GM12878 (cell line): Measurements from ENCODE around the gene LRRC45. TPM values are rescaled to one million over a fixed set of nuclear protein-coding genes. Genes with fewer than 3 reads are reported as not detected.

Source experiments
- ATF3 ChIP-seq: IDR thresholded peaks from 2 replicates; pipeline ENCODE4 v1.6.1; 2011; ENCODE audit warnings: low read depth, mild to moderate bottlenecking, low read length, moderate library complexity, borderline replicate concordance; ENCODE audit errors: extremely low read depth
- BCL3 ChIP-seq: IDR thresholded peaks from 2 replicates; pipeline ENCODE4 v1.6.1; 2011; ENCODE audit warnings: borderline replicate concordance, low read depth, mild to moderate bottlenecking, moderate library complexity, low read length; ENCODE audit not compliant: insufficient read depth, poor library complexity, severe bottlenecking
- CBFB ChIP-seq: IDR thresholded peaks from 2 replicates; pipeline ENCODE4 v1.6.1; 2016; ENCODE audit warnings: antibody characterized with exemption, low read depth
- CEBPB ChIP-seq, 2 experiments: fragments of 150-350 bp in 1 of 2; IDR thresholded peaks; 2 replicates each; pipeline ENCODE4 v1.6.1; 2012 to 2014; ENCODE audit warnings: low read depth in 2 of 2, low read length in 2 of 2, borderline replicate concordance in 1 of 2, inconsistent platforms in 1 of 2
- CEBPZ ChIP-seq: fragments of 150-350 bp; IDR thresholded peaks from 2 replicates; pipeline ENCODE4 v1.6.1; 2016; ENCODE audit warnings: low read depth, low read length
- CHD1 ChIP-seq: IDR thresholded peaks from 2 replicates; pipeline ENCODE4 v1.6.1; 2012; ENCODE audit warnings: low read depth, low read length, improper control_type of control experiment
- EP300 ChIP-seq, 2 experiments: fragments of 150-350 bp in 1 of 2; IDR thresholded peaks; 2 replicates each; pipeline ENCODE4 v1.6.1; 2011 to 2012; ENCODE audit warnings: low read depth in 2 of 2, low read length in 2 of 2, borderline replicate concordance in 1 of 2, improper control_type of control experiment in 1 of 2, inconsistent platforms in 1 of 2; ENCODE audit not compliant: control insufficient read depth in 1 of 2
- ESRRA ChIP-seq: IDR thresholded peaks from 2 replicates; pipeline ENCODE4 v1.6.1; 2012; ENCODE audit warnings: mild to moderate bottlenecking, low read length, improper control_type of control experiment
- EZH2 ChIP-seq: IDR thresholded peaks from 2 replicates; pipeline ENCODE4 v1.6.1; 2012; ENCODE audit warnings: low read depth, mild to moderate bottlenecking, control low read depth, inconsistent platforms, low read length, borderline replicate concordance; ENCODE audit not compliant: control insufficient read depth
- JUNB ChIP-seq: IDR thresholded peaks from 2 replicates; pipeline ENCODE4 v1.6.1; 2016; ENCODE audit warnings: antibody characterized with exemption, mild to moderate bottlenecking
- MAX ChIP-seq: IDR thresholded peaks from 2 replicates; pipeline ENCODE4 v1.6.1; 2012; ENCODE audit warnings: low read depth, low read length, improper control_type of control experiment
- MEF2A ChIP-seq: IDR thresholded peaks from 2 replicates; pipeline ENCODE4 v1.6.1; 2011; ENCODE audit warnings: low read depth, mild to moderate bottlenecking, low read length, moderate library complexity; ENCODE audit not compliant: insufficient read depth
- MLLT1 ChIP-seq: fragments of 450-650 bp; IDR thresholded peaks from 2 replicates; pipeline ENCODE4 v1.6.1; 2016; ENCODE audit warnings: mild to moderate bottlenecking
- MXI1 ChIP-seq: fragments of 150-350 bp; IDR thresholded peaks from 2 replicates; pipeline ENCODE4 v1.6.1; 2011; ENCODE audit warnings: low read depth, mild to moderate bottlenecking, inconsistent platforms, low read length, improper control_type of control experiment
- NBN ChIP-seq: fragments of 450-650 bp; IDR thresholded peaks from 2 replicates; pipeline ENCODE4 v1.6.1; 2016
- NFYB ChIP-seq: IDR thresholded peaks from 2 replicates; pipeline ENCODE4 v1.6.1; 2011; ENCODE audit warnings: low read depth, mild to moderate bottlenecking, low read length, improper control_type of control experiment, moderate library complexity; ENCODE audit not compliant: insufficient read depth
- NR2C1 ChIP-seq: fragments of 450-650 bp; IDR thresholded peaks from 2 replicates; pipeline ENCODE4 v1.6.1; 2017; ENCODE audit warnings: antibody characterized with exemption, mild to moderate bottlenecking, moderate library complexity
- NRF1 ChIP-seq: conservative IDR thresholded peaks from 2 replicates; pipeline ENCODE4 v1.6.1; 2011; ENCODE audit warnings: mild to moderate bottlenecking, low read depth, low read length, improper control_type of control experiment
- POLR2A ChIP-seq: IDR thresholded peaks from 2 replicates; pipeline ENCODE4 v1.6.1; 2011; ENCODE audit warnings: low read depth, mild to moderate bottlenecking, low read length
- RAD21 ChIP-seq: IDR thresholded peaks from 2 replicates; pipeline ENCODE4 v1.6.1; 2011; ENCODE audit warnings: mild to moderate bottlenecking, low read depth, low read length, moderate library complexity; ENCODE audit not compliant: insufficient read depth
- SREBF2 ChIP-seq: IDR thresholded peaks from 2 replicates; pipeline ENCODE4 v1.6.1; 2012; ENCODE audit warnings: mild to moderate bottlenecking, low read length
- SRF ChIP-seq, 2 experiments: IDR thresholded peaks; 2 replicates each; pipeline ENCODE4 v1.6.1; 2011; ENCODE audit warnings: low read depth in 2 of 2, low read length in 2 of 2, mild to moderate bottlenecking in 1 of 2, moderate library complexity in 1 of 2
- YBX1 ChIP-seq: fragments of 450-650 bp; IDR thresholded peaks from 2 replicates; pipeline ENCODE4 v1.6.1; 2016; ENCODE audit warnings: antibody characterized with exemption
- ZNF207 ChIP-seq: fragments of 450-650 bp; IDR thresholded peaks from 2 replicates; pipeline ENCODE4 v1.6.1; 2014; ENCODE audit warnings: antibody characterized with exemption, mild to moderate bottlenecking, borderline replicate concordance
- ZSCAN29 ChIP-seq: fragments of 450-650 bp; IDR thresholded peaks from 2 replicates; pipeline ENCODE4 v1.6.1; 2017; ENCODE audit warnings: mild to moderate bottlenecking, moderate library complexity
- polyA plus RNA-seq, 11 experiments: library from polyadenylated mRNA; depleted of rRNA in 4 of 11; unstranded in 6 of 11; stranded (reverse) in 5 of 11; fragments of >200 nt; fragmentation: Nextera tagmentation in 4 of 11; fragmentation: Illumina TruSeq in 1 of 11; extraction: Ambion mirVana in 4 of 11; extraction: Trizol in 1 of 11; gene quantifications; 1 replicate in 1 of 11; 2 replicates in 10 of 11; pipeline versions ENCODE4 v1.2.1 to v1.2.3, GENCODE V29; 2011 to 2016; ENCODE audit warnings: inconsistent platforms in 2 of 11, missing spikeins in 2 of 11, low read depth in 1 of 11
- total RNA-seq, 4 experiments: library from RNA; depleted of rRNA in 3 of 4; stranded (reverse); fragments of >200 nt in 3 of 4; fragmentation: Illumina TruSeq in 1 of 4; extraction: Trizol in 1 of 4; gene quantifications; 2 replicates each; pipeline versions ENCODE4 v1.2.1 to v1.2.3, GENCODE V29; 2013 to 2021

The LRRC45 gene
- total and polyA plus RNA-seq, 10 of the 15 experiments (the other 5 are each of a cell fraction or from before 2014, with no cell fraction given): 0.03 to 27.7 (median 10.4) TPM

- TF ChIP-seq MLLT1 (no peak), CHD1 (no peak), EP300 (IDR thresholded peaks at IDR 0.05; ENCODE audit: borderline replicate concordance in 1 of 2, control insufficient read depth in 1 of 2, low read depth in 2 of 2, low read length in 2 of 2) (no peak; a peak in 1 of 4 replicates), YBX1 (no peak), MAX (peak; percentile 94), ZSCAN29 (no peak), SREBF2 (no peak), ESRRA (no peak), SRF (IDR thresholded peaks at IDR 0.05; ENCODE audit: low read depth in 2 of 2, low read length in 2 of 2) (0 out of 4 replicates have a peak, but pooled peaks of 1 of the 2 experiments have one; percentile 38), CBFB (no peak), POLR2A (peak; percentile 88), ATF3 (peak; percentile 97), MEF2A (no peak), NR2C1 (peak; percentile 74), JUNB (no peak), BCL3 (peak; percentile 45), NRF1 (no peak), MXI1 (peak; percentile 85), NFYB (no peak), CEBPZ (no peak), CEBPB (IDR thresholded peaks at IDR 0.05; ENCODE audit: borderline replicate concordance in 1 of 2, low read depth in 2 of 2, low read length in 2 of 2) (no peak), NBN (no peak), EZH2 (no peak), ZNF207 (peak; percentile 96; the same call in 1 of the 2 replicates), RAD21 (no peak)
These were observed 45.8 kb upstream of the LRRC45 start, which contains the start of gene ASPSCR1 (continued) for GRCh38 chr17:81977211-81977808.
